Mesenteric fat pad (tissue), 1 donor: ENCODE measurements around the gene PSMA8. TPM values are rescaled to one million over a fixed set of nuclear protein-coding genes. Genes with fewer than 3 reads are reported as not detected.
"Not testable (repeated sequence)": the region's sequence is repeated elsewhere in the genome, so short reads cannot be mapped to it uniquely, and the experiment has no call there.

ENCODE experiments used
- DNase-seq: peaks from one replicate; pipeline ENCODE4 v3.0.0-alpha.2; 2020; ENCODE audit warnings: low spot score
- total RNA-seq: library from RNA; stranded (reverse); fragmentation: NEBNext Ultra II Directional; extraction: Animal tissue kit (Norgen Biotek cat#: 25700); gene quantifications from one replicate; pipeline ENCODE4 v1.2.1, GENCODE V29; 2021
- donor health status: DM: yes; HTN: yes; CAD: no.

PSMA8 gene
- total RNA-seq, 1 donor from 2014 or later: not detected

DNA sequence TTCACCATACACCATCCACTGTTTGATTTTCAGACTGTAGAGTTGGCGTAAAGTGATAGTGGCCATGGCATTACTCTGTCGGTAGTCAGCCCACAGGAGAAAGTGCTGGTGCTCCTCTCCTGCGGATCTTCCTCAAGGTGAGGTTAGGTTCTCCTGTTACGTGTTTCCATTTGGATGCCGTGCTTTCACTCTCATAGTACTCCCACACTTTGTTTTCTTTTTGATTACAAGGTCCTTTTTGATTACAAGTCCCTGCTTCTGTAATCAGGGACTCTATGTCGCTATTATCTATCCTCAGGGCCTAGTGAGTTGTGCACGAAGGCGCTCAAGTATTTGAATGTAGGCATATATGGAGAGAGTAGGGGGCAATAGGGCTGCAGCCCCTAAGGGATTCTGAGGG is 96.8 kb downstream of the PSMA8 start:
- DNase-seq: no peak

DNA sequence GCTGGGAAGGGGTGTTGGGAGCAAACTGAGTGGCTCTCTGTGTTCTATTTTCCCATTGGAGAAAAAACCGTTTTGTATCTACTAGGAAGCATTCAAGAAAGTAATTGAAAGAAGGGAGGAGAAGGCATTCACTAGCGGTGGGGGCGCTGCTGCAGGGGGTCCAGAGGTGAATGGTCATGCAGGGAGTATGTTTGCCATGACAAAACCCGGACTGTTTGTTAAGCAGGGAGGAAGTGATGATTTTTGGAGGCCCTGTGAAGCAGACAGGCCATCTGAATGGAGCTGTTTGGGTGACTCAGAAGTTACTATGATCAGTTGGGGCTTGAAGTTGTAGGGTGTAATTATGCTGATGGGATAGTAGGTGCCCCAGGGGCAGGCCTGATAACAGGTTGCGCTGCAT is 99.5 kb downstream of the PSMA8 start:
- DNase-seq: no peak

DNA sequence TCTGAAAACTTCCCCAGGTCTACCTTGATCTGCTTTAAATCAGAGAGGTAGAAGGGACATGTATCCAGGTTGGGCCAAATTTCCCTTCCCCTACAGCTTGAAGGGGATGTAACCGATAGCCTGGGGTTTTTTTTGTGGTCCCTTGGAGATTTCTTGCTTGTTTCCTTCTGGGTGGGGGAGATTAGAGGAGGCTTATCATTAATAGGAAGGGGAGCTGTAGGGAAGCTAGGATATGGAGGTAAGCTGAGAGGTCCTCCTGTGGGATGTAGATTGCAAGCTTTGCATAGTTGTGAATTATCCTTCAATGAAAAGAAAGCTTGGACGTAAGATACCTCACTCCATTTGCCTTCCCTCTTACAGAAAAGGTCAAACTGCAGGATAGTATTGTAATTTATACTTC is 103.7 kb downstream of the PSMA8 start:
- not testable (repeated sequence) for DNase-seq

DNA sequence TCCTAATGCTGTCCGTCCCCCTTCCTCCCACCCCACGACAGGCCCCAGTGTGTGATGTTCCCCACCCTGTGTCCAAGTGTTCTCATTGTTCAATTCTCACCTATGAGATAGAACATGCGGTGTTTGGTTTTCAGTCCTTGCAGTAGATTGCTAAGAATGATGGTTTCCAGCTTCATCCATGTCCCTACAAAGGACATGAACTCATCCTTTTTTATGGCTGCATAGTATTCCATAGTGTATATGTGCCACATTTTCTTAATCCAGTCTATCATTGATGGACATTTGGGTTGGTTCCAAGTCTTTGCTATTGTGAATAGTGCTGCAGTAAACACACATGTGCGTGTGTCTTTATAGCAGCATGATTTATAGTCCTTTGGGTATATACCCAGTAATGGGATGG is 105.0 kb downstream of the PSMA8 start:
- DNase-seq: not testable (repeated sequence)

DNA sequence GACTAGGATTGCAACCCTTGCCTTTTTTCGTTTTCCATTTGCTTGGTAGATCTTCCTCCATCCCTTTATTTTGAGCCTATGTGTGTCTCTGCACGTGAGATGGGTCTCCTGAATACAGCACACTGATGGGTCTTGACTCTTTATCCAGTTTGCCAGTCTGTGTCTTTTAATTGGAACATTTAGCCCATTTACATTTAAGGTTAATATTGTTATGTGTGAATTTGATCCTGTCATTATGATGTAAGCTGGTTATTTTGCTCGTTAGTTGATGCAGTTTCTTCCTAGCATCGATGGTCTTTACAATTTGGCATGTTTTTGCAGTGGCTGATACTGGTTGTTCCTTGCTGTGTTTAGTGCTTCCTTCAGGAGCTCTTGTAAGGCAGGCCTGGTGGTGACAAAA is 108.7 kb downstream of the PSMA8 start:
- DNase-seq: not testable (repeated sequence)

Other genes starting within 250 kb of the PSMA8 start
- 69.9 TPM for gene SS18, start 43.3 kb upstream of the PSMA8 start, total RNA-seq
- 4.9 TPM for gene TAF4B, start 92.6 kb downstream of the PSMA8 start, total RNA-seq